RPMI8226 (cell line): ENCODE results near the gene CWC27.

Experiments used
- DNase-seq: peaks from one replicate; pipeline ENCODE4 v3.0.0-alpha.2; 2015

CWC27 gene

GRCh38 chr5:65043843-65044359, 275.2 kb downstream of the CWC27 start:
- no peak for DNase-seq

- no peak for DNase-seq
Measured at GRCh38 chr5:65047225-65047624, 278.5 kb downstream of the CWC27 start.

- DNase-seq: no peak
Measured at GRCh38 chr5:65047948-65048690, 279.4 kb downstream of the CWC27 start.

GRCh38 chr5:65050140-65050539, 281.4 kb downstream of the CWC27 start:
- DNase-seq: no peak

- no peak for DNase-seq
Measured at GRCh38 chr5:65050826-65051498, 282.2 kb downstream of the CWC27 start.

GRCh38 chr5:65055938-65056337, 287.2 kb downstream of the CWC27 start:
- DNase-seq: no peak

- DNase-seq: no peak
Measured at GRCh38 chr5:65059681-65060598, 291.2 kb downstream of the CWC27 start.

- no peak for DNase-seq
Measured at GRCh38 chr5:65061250-65061973, 292.7 kb downstream of the CWC27 start.

- DNase-seq: no peak
Measured at GRCh38 chr5:65061974-65062353, 293.2 kb downstream of the CWC27 start.

- DNase-seq: no peak
Measured at GRCh38 chr5:65062469-65063083, 293.8 kb downstream of the CWC27 start.

- no peak for DNase-seq
Measured at GRCh38 chr5:65065001-65065511, 296.3 kb downstream of the CWC27 start.

- DNase-seq: no peak
Measured at GRCh38 chr5:65066387-65067146, 297.8 kb downstream of the CWC27 start.

GRCh38 chr5:65067147-65067506, 298.4 kb downstream of the CWC27 start:
- no peak for DNase-seq
